NCI-H510A treated with DMSO at 0.1 percent for 48 hours (cell line): Measurements from ENCODE around the gene ERO1B.
"Not testable (repeated sequence)": the region's sequence is repeated elsewhere in the genome, so short reads cannot be mapped to it uniquely, and the experiment has no call there.

Source experiments
- DNase-seq: peaks from one replicate; lab custom pipeline; 2025; lab: John Stamatoyannopoulos, UW

ERO1B gene

DNA sequence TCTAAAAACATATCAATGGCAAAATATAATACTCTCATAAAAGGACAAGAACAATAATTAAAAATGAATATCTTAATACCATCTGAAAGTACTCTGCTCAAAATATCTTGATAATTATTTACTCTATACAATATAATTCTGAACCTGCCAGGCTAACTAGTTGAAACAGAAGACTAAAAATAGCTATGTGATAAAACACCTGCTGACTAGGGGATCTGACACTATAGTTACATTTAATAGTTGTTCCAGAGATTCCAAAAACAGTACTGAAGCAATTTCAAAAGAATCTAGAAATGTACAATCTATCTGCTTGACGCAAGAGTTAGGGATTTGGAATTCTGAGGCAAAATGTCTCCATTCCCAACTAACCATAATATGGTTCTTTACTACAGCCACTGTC is 30.2 kb downstream of the ERO1B start:
- DNase-seq = no peak

DNA sequence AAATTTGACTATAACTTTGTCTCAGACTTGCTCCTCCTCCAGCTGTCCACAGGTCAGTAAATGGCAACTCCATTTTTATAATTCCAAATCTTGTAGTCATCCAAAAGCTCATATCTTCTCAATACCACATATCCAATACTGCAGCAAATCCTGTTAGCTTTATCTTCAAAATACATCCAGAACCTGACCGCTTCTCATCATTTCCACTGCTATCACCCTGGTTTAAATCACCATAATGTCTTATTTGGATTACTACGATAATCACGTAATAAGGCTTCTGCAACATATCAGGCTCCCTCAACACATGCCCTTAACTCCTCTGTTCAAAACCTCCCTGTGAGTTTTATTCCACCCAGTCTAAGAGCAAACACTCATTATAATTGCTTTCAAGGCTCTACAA is 34.5 kb downstream of the ERO1B start:
- DNase-seq = no peak

GRCh38 chr1:236242568-236242967 is 39.2 kb downstream of the ERO1B start:
- DNase-seq = no peak

DNA sequence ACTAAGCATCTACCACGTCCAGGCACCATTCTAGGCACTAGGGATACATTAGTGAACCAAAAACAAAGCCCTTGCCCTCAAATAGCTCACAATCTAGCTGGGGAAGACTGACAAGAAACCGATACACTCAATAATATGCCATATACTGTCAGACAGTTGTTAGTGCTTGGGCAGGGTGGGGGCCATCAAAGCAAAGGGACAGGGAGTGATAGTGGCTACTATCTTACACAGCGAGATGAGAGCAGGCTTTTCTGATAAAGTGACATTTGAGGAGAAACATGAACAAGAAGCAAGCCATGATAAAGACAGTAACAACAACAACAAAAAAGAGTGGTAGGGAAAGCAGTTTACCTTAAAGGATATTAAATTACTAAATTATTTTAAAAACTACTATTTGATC is 41.1 kb downstream of the ERO1B start:
- DNase-seq = no peak

GRCh38 chr1:236239092-236239585 is 42.6 kb downstream of the ERO1B start:
- DNase-seq = no peak

GRCh38 chr1:236235116-236235515 is 46.6 kb downstream of the ERO1B start:
- no peak for DNase-seq

DNA sequence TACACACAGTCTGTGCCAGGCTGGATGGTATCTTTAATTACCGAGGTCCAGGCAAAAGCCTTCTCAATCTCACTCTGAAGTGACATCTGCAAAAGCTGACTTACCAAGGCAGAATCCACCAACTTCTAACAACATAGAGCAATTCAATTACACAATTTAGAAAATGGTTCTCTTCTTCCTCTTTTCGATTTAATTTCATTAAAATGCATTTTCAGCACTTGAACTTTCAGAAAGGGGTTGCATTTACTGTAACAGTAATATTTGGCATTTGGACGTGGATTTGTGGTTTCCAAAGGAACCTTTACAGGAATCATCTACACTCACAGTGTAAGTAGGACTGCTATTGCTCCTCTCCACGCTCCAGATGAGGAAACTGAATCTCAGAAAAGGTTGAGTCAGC is 53.3 kb downstream of the ERO1B start:
- DNase-seq = no peak

DNA sequence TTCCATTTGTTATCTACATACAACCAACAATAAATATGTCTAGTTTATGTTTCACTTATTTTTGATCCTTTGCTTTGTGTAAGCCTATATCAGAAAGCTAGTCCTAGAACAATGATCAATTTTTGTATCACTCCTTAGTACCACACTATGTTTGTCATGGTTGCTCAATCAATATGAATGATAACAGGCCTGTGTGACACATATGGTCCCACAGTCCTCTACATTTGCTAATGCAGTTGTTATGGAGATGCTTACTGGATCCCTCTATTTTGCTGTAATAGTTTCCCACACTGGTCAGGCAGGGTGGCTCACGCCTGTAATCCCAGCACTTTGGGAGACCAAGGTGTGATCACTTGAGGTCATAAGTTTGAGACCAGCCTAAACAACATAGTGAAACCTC is 59.1 kb downstream of the ERO1B start:
- no peak for DNase-seq

DNA sequence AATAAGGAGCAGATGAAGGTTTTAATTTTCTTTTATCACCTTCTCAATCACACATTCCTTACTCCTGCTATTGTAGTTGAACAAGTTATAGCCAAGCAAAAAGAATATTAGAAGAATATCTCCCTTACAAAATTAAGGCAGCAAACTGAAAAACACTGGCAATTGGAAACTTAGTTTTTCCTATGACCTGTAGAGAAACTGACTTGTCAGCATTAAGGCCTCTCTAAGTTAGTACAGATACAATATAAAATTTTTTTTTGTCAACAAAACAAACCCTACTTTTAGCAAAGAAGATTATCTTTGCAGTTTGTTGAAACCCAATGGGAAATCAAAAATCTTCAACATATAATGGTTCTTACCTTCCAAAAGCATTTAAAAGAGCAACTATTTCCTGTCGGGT is 61.3 kb downstream of the ERO1B start:
- DNase-seq = no peak

GRCh38 chr1:236214761-236215160 is 67.0 kb downstream of the ERO1B start:
- DNase-seq = no peak

GRCh38 chr1:236213534-236213933 is 68.2 kb downstream of the ERO1B start:
- no peak for DNase-seq

GRCh38 chr1:236211815-236212214 is 69.9 kb downstream of the ERO1B start:
- DNase-seq = no peak

- no peak for DNase-seq
These were observed 72.0 kb downstream of the ERO1B start for GRCh38 chr1:236209713-236210112.

DNA sequence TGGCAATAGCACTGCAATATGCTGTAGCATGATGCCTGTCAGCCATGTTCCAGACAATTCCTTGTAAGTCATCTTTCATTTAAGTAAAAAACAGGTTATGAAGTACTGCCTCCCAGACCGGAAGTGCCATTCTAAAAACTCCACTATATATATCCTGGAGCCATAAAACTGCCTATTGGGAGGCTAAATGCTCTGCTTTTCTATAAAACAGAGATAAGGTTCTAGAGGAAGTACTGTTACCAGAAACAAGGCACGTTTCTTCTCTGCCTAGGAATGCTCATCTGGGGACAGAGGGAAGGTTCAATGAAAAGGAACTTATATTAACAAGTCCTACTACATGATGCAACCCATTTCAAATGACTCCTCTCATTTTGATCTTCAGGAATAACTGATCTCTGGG is 72.6 kb downstream of the ERO1B start:
- no peak for DNase-seq

- no peak for DNase-seq
These were observed 74.2 kb downstream of the ERO1B start for GRCh38 chr1:236207569-236207968.

DNA sequence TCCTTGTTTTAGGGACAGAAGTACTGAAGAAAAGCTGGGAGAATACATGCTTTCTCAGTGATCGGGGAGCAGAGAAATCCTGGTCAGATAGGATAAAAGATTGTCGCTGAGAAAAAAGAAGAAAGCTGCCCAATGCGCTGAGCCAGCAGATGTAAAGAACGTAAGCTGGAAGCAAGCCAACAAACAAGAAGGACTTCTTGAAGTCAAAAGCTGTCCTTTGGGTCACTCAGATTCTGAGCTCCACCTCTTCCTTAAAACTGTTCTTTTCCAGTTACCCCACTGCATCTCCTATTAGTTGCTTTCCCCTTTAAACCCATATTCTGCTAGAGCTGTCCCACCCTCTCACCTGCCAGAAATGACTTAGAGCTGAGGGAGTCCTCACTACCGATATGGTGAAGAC is 74.6 kb downstream of the ERO1B start:
- no peak for DNase-seq

GRCh38 chr1:236206548-236206947 is 75.2 kb downstream of the ERO1B start:
- peak; percentile 55 for DNase-seq

- no peak for DNase-seq
These were observed 77.1 kb downstream of the ERO1B start for GRCh38 chr1:236204656-236205055.

DNA sequence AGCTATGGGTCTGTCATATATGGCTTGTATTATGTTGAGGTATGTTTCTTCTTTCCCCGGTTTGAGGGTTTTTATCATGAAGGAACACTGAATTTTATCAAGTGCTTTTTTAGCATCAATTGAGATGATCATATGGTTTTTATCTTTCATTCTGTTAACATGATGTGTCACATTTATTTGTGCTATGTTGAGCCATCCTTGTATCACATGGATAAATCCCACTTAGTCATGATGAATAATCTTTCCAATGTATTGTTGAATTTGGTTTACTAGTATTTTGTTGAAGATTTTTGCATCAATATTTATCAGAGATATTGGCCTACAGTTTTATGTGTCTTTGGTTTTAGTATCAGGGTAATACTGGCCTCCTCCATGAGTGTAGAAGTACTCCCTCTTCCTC is 77.7 kb downstream of the ERO1B start:
- no peak for DNase-seq

- no peak for DNase-seq
These were observed 80.0 kb downstream of the ERO1B start for GRCh38 chr1:236201786-236202185.

DNA sequence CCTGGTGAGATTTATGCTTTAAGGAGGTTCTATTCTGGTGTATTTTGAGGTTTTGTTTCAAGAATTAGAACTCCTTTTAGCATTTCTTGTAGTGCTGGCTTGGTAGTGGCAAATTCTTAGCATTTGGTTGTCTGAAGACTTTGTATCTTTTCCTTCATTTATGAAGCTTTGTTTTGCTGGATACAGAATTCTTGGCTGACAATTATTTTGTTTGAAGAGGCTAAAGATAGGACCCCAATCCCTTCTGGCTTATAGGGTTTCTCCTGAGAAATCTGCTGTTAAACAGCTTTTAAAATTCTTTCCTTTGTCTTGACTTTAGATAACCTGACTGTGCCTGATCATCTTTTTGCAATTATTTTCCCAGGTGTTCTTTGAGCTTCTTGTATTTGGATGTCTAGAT is 80.8 kb downstream of the ERO1B start:
- DNase-seq = no peak

DNA sequence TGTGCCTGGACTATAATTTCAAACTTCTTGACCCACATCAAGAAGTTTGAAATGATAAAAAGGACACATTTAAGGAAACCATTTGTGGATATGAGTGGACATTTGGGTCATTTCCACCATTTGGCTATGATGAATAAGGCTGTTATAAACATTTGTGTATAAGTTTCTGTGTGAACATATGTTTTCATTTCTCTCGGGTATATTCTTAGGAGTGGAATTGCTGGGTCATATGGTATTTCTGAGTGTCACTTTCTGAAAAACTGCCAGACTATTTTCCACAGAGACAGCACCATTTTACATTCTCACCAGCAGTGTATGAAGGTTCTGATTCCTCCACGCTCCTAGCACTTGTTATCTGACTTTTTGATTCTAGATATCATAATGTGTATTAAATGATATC is 88.6 kb downstream of the ERO1B start:
- no peak for DNase-seq

- not testable (repeated sequence) for DNase-seq
These were observed 93.7 kb downstream of the ERO1B start for GRCh38 chr1:236188084-236188483.

GRCh38 chr1:236186471-236186870 is 95.3 kb downstream of the ERO1B start:
- DNase-seq = not testable (repeated sequence)

DNA sequence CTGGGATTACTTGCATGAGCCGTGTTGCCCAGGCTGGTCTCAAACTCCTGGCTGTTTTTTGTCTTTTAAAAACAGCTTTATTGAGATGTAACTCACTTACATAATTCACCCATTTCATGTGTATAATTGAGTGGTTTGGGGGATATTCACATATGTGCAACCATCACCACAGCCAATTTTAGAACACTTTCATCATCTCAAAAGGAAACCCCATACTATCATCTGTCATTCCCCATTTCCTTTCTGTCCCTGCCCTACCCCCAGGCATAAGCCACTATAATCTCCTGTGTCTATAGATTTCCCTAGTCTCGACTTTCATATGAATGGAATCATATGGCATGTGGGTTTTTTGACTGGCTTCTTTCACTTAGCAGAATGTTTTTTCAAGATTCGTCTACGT is 96.1 kb downstream of the ERO1B start:
- no peak for DNase-seq
